HepG2 (cell line): ENCODE data around the gene AANAT. TPM values are rescaled to one million over a fixed set of nuclear protein-coding genes. Genes with fewer than 3 reads are reported as not detected.

Experiments used
- ATAC-seq: fragments of 200-7000 bp; cut with Tn5 transposase; 3 replicates; pipeline ENCODE4 v1.9.1; 2020; ENCODE audit warnings: mild to moderate bottlenecking, moderate library complexity
- BruUV-seq: library from RNA; stranded (reverse); fragments of 400-500 nt; replicated peaks from 2 replicates; lab custom pipeline; 2021; lab: Mats Ljungman, UMichigan
- CTCF ChIA-PET: fragments of 300-600 bp; formaldehyde crosslinking; extraction: SDS; loops from one replicate; lab custom pipeline; 2021; ENCODE audit warnings: low total read pairs, inconsistent platforms, low intra/inter-chr PET ratio; lab: Yijun Ruan, JAX
- POLR2A ChIA-PET: fragments of 350-600 bp; sonication (Branson Sonifier 250); formaldehyde crosslinking; loops from one replicate; lab custom pipeline; 2020; ENCODE audit warnings: antibody characterized with exemption, inconsistent platforms; lab: Yijun Ruan, JAX
- DNase-seq: peaks from one replicate; pipeline ENCODE4 v3.0.0-alpha.2; 2015; ENCODE audit warnings: low spot score
- FAIRE-seq: peaks from 3 replicates; lab custom pipeline; 2011; peaks lifted over from hg19 to GRCh38; lab: Jason Lieb, UNC
- H2AFZ ChIP-seq: one replicate; pipeline ENCODE4 v1.6.1; 2011; ENCODE audit warnings: low read length, inconsistent platforms
- H3K27ac ChIP-seq: fragments of 300-600 bp; 3 replicates; pipeline ENCODE4 v1.8.0; 2011; ENCODE audit warnings: mixed run types, mild to moderate bottlenecking, mixed read lengths, low read length, inconsistent platforms; ENCODE audit not compliant: insufficient read depth; ENCODE audit errors: extremely low read length
- H3K27me3 ChIP-seq, 2 experiments: fragments of 200-600 bp in 1 of 2; 2 replicates in 1 of 2; 3 replicates in 1 of 2; pipeline versions ENCODE4 v1.6.0 to v1.8.0; 2011; ENCODE audit warnings: low read length in 2 of 2, mild to moderate bottlenecking in 2 of 2, moderate library complexity in 2 of 2, inconsistent platforms in 1 of 2; ENCODE audit not compliant: insufficient read depth in 2 of 2, control insufficient read depth in 1 of 2
- H3K36me3 ChIP-seq, 2 experiments: fragments of 200-600 bp in 1 of 2; replicated peaks in 1 of 2; 2 replicates in 1 of 2; 3 replicates in 1 of 2; pipeline versions ENCODE4 v1.5.1 to v1.8.0; 2011; ENCODE audit warnings: low read length in 2 of 2, inconsistent platforms in 1 of 2; ENCODE audit not compliant: insufficient read depth in 2 of 2, control insufficient read depth in 1 of 2
- H3K4me1 ChIP-seq: 2 replicates; pipeline ENCODE4 v1.5.1; 2012; ENCODE audit warnings: low read length, inconsistent platforms; ENCODE audit not compliant: insufficient read depth
- H3K4me2 ChIP-seq: 2 replicates; pipeline ENCODE4 v1.6.0; 2011; ENCODE audit warnings: low read depth, low read length, inconsistent platforms
- H3K4me3 ChIP-seq, 3 experiments: fragments of 200-600 bp in 1 of 3; sonication (generic), shearing (Covaris generic) in 1 of 3; replicated peaks in 1 of 3; 2 replicates each; pipeline ENCODE4 v1.5.1; 2011 to 2016; ENCODE audit warnings: low read length in 3 of 3, inconsistent platforms in 2 of 3, low read depth in 2 of 3, mild to moderate bottlenecking in 2 of 3, control low read depth in 1 of 3, mixed read lengths in 1 of 3; ENCODE audit not compliant: insufficient read depth in 1 of 3
- H3K79me2 ChIP-seq: one replicate; pipeline ENCODE4 v1.6.1; 2011; ENCODE audit warnings: low read length, inconsistent platforms; ENCODE audit not compliant: insufficient read depth
- H3K9ac ChIP-seq: 2 replicates; pipeline ENCODE4 v1.6.0; 2011; ENCODE audit warnings: mild to moderate bottlenecking, low read depth, low read length, inconsistent platforms; ENCODE audit not compliant: insufficient read depth
- H3K9me3 ChIP-seq: 2 replicates; pipeline ENCODE4 v1.5.1; 2012; ENCODE audit warnings: mild to moderate bottlenecking, low read length
- H4K20me1 ChIP-seq: 2 replicates; pipeline ENCODE4 v1.6.0; 2011; ENCODE audit warnings: inconsistent platforms, mild to moderate bottlenecking, low read length, moderate library complexity; ENCODE audit not compliant: insufficient read depth
- EP300 ChIP-seq, 3 experiments: sonication (generic) in 1 of 3; formaldehyde crosslinking in 1 of 3; IDR thresholded peaks; 2 replicates each; pipeline versions ENCODE4 v1.5.1 to v1.6.1; 2011 to 2020; ENCODE audit warnings: low read depth in 2 of 3, low read length in 2 of 3, borderline replicate concordance in 1 of 3, improper control_type of control experiment in 1 of 3, mild to moderate bottlenecking in 1 of 3, missing genetic modification reagents in 1 of 3, moderate library complexity in 1 of 3
- HNRNPL ChIP-seq: fragments of 200-400 bp; formaldehyde crosslinking; IDR thresholded peaks from 2 replicates; pipeline ENCODE4 v1.6.1; 2017; ENCODE audit warnings: mild to moderate bottlenecking, low read depth, low read length
- MIER2 ChIP-seq: IDR thresholded peaks from 2 replicates; pipeline ENCODE4 v1.6.1; 2016; ENCODE audit warnings: missing biosample characterization, missing genetic modification reagents
- NR3C1 ChIP-seq: sonication (generic); formaldehyde crosslinking; IDR thresholded peaks from 2 replicates; pipeline ENCODE4 v1.4.0; 2020; ENCODE audit warnings: missing genetic modification reagents
- TAF1 ChIP-seq: sonication (generic); formaldehyde crosslinking; IDR thresholded peaks from 2 replicates; pipeline ENCODE4 v1.4.0; 2020; ENCODE audit warnings: missing genetic modification reagents
- ZNF430 ChIP-seq: sonication (generic); formaldehyde crosslinking; IDR thresholded peaks from 2 replicates; pipeline ENCODE4 v1.9.0; 2021; ENCODE audit warnings: mild to moderate bottlenecking, missing genetic modification reagents
- ZNF44 ChIP-seq: sonication (generic); formaldehyde crosslinking; IDR thresholded peaks from 2 replicates; pipeline ENCODE4 v1.5.1; 2020; ENCODE audit warnings: mild to moderate bottlenecking, missing genetic modification reagents
- ZNF496 ChIP-seq: sonication (generic); formaldehyde crosslinking; IDR thresholded peaks from 2 replicates; pipeline ENCODE4 v1.8.1; 2023; ENCODE audit warnings: mild to moderate bottlenecking, moderate library complexity, missing genetic modification reagents; ENCODE audit not compliant: insufficient replicate concordance
- WGBS: methylation state at CpG from one replicate; pipeline ENCODE4 v1.1.6; 2017; ENCODE audit warnings: low lambda C conversion rate; 5-methylcytosine and 5-hydroxymethylcytosine counted together
- in situ Hi-C: cut with HindIII; loops from 2 replicates; pipeline ENCODE4 v1.10.0; 2017; ENCODE audit warnings: low pct_unique_long_range_greater_than_20kb; ENCODE audit not compliant: extremely low pct_ligation_motif_present
- intact Hi-C: fragments of 100-400 bp; cut with micrococcal nuclease; formaldehyde crosslinking; loops from one replicate; pipeline ENCODE4 v1.10.0; 2022; ENCODE audit not compliant: unreplicated experiment
- polyA plus RNA-seq, 8 experiments: library from polyadenylated mRNA; depleted of rRNA in 3 of 8; stranded (reverse) in 7 of 8; unstranded in 1 of 8; fragments of >200 nt; fragmentation: Illumina TruSeq in 4 of 8; extraction: Trizol in 4 of 8; gene quantifications; 2 replicates each; pipeline versions ENCODE4 v1.2.1 to v1.2.3, GENCODE V29; 2011 to 2016; ENCODE audit warnings: low read depth in 4 of 8, missing spikeins in 1 of 8, mixed read lengths in 1 of 8; ENCODE audit not compliant: insufficient read depth in 1 of 8
- total RNA-seq, 5 experiments: library from RNA; depleted of rRNA; stranded (reverse); fragments of >200 nt; fragmentation: Illumina TruSeq; extraction: Trizol; gene quantifications; 2 replicates each; pipeline ENCODE4 v1.2.3, GENCODE V29; 2016; ENCODE audit warnings: low read depth in 1 of 5
- TF ChIP-seq, protein P1 (sequence below), 2 experiments: fragments of 450-650 bp in 1 of 2; sonication (generic) in 1 of 2; formaldehyde crosslinking; IDR thresholded peaks; 2 replicates each; pipeline versions ENCODE4 v1.5.0 to v1.8.0; 2020 to 2022; ENCODE audit warnings: mild to moderate bottlenecking in 1 of 2, missing genetic modification reagents in 1 of 2
- TF ChIP-seq, protein P2 (sequence below): sonication (generic); formaldehyde crosslinking; IDR thresholded peaks from 2 replicates; pipeline ENCODE4 v1.4.0; 2020; ENCODE audit warnings: mild to moderate bottlenecking, missing genetic modification reagents
- TF ChIP-seq, protein P3 (sequence below), 2 experiments: sonication (generic) in 1 of 2; formaldehyde crosslinking in 1 of 2; IDR thresholded peaks; 2 replicates each; pipeline versions ENCODE4 v1.4.0 to v1.6.1; 2018 to 2020; ENCODE audit warnings: missing genetic modification reagents in 2 of 2, borderline replicate concordance in 1 of 2, low read depth in 1 of 2, mild to moderate bottlenecking in 1 of 2, missing biosample characterization in 1 of 2
- TF ChIP-seq, protein P4 (sequence below): sonication (generic); formaldehyde crosslinking; IDR thresholded peaks from 2 replicates; pipeline ENCODE4 v1.8.0; 2022; ENCODE audit warnings: mild to moderate bottlenecking, missing genetic modification reagents, borderline replicate concordance

The AANAT gene
- total and polyA plus RNA-seq, 2 of the 13 experiments (the other 11 are each of a cell fraction or from before 2014, with no cell fraction given): 0.07 TPM; not detected in 1

DNA sequence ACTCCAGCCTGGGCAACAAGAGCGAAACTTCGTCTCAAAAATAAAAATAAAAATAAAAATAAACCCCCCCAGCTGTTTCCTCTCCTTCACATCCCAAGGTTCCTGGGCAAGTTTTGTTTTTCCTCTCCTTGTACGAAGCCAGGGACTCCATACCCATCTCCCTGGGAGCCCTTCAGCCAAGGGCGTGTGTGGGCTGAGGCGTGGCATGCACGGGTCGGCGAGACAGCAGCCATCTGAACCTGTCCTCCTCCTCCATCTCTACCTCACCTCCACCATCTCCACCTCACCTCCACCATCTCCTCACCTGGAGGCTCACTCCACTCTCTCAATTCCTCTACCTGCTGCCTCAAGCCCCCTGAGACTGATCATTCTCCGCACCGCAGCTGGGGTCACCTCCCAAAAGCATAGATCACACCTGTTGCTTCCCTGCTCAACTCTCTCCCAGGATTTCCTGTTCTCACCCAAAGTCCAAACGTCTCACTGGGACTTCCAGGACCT lies 16.9 kb downstream of the AANAT start (continued):
- TF ChIP-seq ZNF496 (no peak), EP300 (IDR thresholded peaks at IDR 0.05; ENCODE audit: low read depth in 2 of 2, low read length in 2 of 2) (no peak), EP300 (CRISPR knock-in tag; IDR thresholded peaks at IDR 0.05; ENCODE audit: borderline replicate concordance) (no peak)
- TF ChIP-seq, all 625 proteins: peak for 12

DNA sequence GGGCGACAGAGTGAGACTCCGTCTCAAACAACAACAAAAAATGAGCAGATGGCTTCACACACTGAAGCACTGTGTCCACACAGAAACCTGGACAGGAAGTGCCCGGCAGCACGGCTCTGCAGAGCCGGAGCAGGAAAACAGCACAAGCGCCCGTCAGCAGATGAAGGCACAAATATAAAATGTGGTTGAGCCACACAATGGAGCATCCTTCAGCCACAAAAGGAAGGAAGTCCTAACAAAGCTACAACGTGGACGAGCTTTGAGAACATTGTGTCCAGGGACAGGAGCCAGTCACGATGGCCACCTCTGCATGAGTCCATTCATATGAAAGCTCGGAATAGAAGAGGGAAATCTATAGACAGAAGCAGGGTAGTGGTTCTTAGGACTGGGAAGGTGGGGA lies 18.2 kb downstream of the AANAT start:
- FAIRE-seq (no peak), DNase-seq (no peak)
- ChIA-PET CTCF (no interaction called here), POLR2A (interaction anchor here (0.6 to 12.2 kb wide), 3 partner anchors 7 to 26 kb away, joined by 3 to 252 read pairs (median 9); partner anchors contain the start of gene RHBDF2)
- intact Hi-C loops (no loop called here), in situ Hi-C loops (no loop called here)
- Histone ChIP-seq H3K4me1 (peaks cover 53% of the 10 kb centered on the region), H3K4me2 (no peak overlapping the region), H3K79me2 (no peaks in the 10 kb centered on the region), H4K20me1 (no peaks in the 10 kb centered on the region; the same call in 1 of the 2 replicates), H3K9ac (no peak overlapping the region), H3K4me3 (no peak overlapping the region)
- BruUV-seq: no TSS peak
- WGBS: 80% methylated on average over 11 of the region's 11 CpGs
- TF ChIP-seq, protein P1, sequence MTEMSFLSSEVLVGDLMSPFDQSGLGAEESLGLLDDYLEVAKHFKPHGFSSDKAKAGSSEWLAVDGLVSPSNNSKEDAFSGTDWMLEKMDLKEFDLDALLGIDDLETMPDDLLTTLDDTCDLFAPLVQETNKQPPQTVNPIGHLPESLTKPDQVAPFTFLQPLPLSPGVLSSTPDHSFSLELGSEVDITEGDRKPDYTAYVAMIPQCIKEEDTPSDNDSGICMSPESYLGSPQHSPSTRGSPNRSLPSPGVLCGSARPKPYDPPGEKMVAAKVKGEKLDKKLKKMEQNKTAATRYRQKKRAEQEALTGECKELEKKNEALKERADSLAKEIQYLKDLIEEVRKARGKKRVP (CRISPR knock-in tag; IDR thresholded peaks at IDR 0.05): no peak
- TF ChIP-seq TAF1 (CRISPR knock-in tag) (no peak), MIER2 (no peak), HNRNPL (no peak), ZNF430 (CRISPR knock-in tag) (no peak), ZNF44 (CRISPR knock-in tag) (no peak), NR3C1 (CRISPR knock-in tag) (no peak)
- TF ChIP-seq, protein P2, sequence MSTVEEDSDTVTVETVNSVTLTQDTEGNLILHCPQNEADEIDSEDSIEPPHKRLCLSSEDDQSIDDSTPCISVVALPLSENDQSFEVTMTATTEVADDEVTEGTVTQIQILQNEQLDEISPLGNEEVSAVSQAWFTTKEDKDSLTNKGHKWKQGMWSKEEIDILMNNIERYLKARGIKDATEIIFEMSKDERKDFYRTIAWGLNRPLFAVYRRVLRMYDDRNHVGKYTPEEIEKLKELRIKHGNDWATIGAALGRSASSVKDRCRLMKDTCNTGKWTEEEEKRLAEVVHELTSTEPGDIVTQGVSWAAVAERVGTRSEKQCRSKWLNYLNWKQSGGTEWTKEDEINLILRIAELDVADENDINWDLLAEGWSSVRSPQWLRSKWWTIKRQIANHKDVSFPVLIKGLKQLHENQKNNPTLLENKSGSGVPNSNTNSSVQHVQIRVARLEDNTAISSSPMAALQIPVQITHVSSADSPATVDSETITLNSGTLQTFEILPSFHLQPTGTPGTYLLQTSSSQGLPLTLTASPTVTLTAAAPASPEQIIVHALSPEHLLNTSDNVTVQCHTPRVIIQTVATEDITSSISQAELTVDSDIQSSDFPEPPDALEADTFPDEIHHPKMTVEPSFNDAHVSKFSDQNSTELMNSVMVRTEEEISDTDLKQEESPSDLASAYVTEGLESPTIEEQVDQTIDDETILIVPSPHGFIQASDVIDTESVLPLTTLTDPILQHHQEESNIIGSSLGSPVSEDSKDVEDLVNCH (CRISPR knock-in tag): no peak
- TF ChIP-seq, protein P3, sequence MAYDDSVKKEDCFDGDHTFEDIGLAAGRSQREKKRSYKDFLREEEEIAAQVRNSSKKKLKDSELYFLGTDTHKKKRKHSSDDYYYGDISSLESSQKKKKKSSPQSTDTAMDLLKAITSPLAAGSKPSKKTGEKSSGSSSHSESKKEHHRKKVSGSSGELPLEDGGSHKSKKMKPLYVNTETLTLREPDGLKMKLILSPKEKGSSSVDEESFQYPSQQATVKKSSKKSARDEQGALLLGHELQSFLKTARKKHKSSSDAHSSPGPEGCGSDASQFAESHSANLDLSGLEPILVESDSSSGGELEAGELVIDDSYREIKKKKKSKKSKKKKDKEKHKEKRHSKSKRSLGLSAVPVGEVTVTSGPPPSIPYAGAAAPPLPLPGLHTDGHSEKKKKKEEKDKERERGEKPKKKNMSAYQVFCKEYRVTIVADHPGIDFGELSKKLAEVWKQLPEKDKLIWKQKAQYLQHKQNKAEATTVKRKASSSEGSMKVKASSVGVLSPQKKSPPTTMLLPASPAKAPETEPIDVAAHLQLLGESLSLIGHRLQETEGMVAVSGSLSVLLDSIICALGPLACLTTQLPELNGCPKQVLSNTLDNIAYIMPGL (CRISPR knock-in tag; IDR thresholded peaks at IDR 0.05; ENCODE audit: borderline replicate concordance in 1 of 2, low read depth in 1 of 2): no peak
- TF ChIP-seq, protein P4, sequence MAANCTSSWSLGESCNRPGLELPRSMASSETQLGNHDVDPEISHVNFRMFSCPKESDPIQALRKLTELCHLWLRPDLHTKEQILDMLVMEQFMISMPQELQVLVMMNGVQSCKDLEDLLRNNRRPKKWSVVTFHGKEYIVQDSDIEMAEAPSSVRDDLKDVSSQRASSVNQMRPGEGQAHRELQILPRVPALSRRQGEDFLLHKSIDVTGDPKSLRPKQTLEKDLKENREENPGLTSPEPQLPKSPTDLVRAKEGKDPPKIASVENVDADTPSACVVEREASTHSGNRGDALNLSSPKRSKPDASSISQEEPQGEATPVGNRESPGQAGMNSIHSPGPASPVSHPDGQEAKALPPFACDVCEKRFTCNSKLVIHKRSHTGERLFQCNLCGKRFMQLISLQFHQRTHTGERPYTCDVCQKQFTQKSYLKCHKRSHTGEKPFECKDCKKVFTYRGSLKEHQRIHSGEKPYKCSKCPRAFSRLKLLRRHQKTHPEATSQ (CRISPR knock-in tag): no peak
- TF ChIP-seq, all 625 proteins: peak for 0
- 0 out of 5 replicates have a peak, but pooled peaks cover 0 to 3% of the 10 kb centered on the region in 2 experiments for H3K36me3 ChIP-seq
- H3K27me3 ChIP-seq: no peaks in the 10 kb centered on the region
- no peaks in the 10 kb centered on the region for H3K9me3 ChIP-seq
- ATAC-seq: no peak
- H2AFZ ChIP-seq: no peak overlapping the region
- H3K27ac ChIP-seq: no peak overlapping the region
